CD14-positive monocyte (primary cell): ENCODE measurements around the gene TRAPPC13. TPM values are rescaled to one million over a fixed set of nuclear protein-coding genes. Genes with fewer than 3 reads are reported as not detected.

Experiments
- DNase-seq, 3 donors: peaks; one replicate each; pipeline ENCODE4 v3.0.0-alpha.2; 2011 to 2022
- H2AFZ ChIP-seq: 2 replicates; pipeline ENCODE4 v1.6.0; 2012; ENCODE audit warnings: mild to moderate bottlenecking, low read depth, low read length, inconsistent platforms; ENCODE audit not compliant: insufficient read depth, poor library complexity, severe bottlenecking
- H3K27ac ChIP-seq, 2 donors: 1 replicate in 1 of 2; 2 replicates in 1 of 2; pipeline ENCODE4 v1.5.1; 2012 to 2013; ENCODE audit warnings: low read length in 2 of 2, control low read depth in 1 of 2, inconsistent platforms in 1 of 2, low read depth in 1 of 2, mild to moderate bottlenecking in 1 of 2
- H3K27me3 ChIP-seq, 2 donors: one replicate each; pipeline versions ENCODE4 v1.6.0 to v1.6.1; 2011 to 2013; ENCODE audit warnings: low read length in 2 of 2; ENCODE audit not compliant: control insufficient read depth in 2 of 2, insufficient read depth in 2 of 2
- H3K36me3 ChIP-seq, 2 donors: replicated peaks in 1 of 2; 1 replicate in 1 of 2; 2 replicates in 1 of 2; pipeline versions ENCODE4 v1.5.1 to v1.6.1; 2012 to 2013; ENCODE audit warnings: low read length in 2 of 2, control low read depth in 1 of 2, inconsistent platforms in 1 of 2, mild to moderate bottlenecking in 1 of 2; ENCODE audit not compliant: insufficient read depth in 2 of 2, control insufficient read depth in 1 of 2
- H3K4me1 ChIP-seq, 2 donors: 1 replicate in 1 of 2; 2 replicates in 1 of 2; pipeline versions ENCODE4 v1.5.1 to v1.6.1; 2012 to 2013; ENCODE audit warnings: low read length in 2 of 2, control low read depth in 1 of 2, inconsistent platforms in 1 of 2, mild to moderate bottlenecking in 1 of 2, moderate library complexity in 1 of 2; ENCODE audit not compliant: insufficient read depth in 2 of 2, control insufficient read depth in 1 of 2
- H3K4me2 ChIP-seq: replicated peaks from 2 replicates; pipeline ENCODE3; 2012; ENCODE audit warnings: low read length, moderate library complexity, mild to moderate bottlenecking; ENCODE audit not compliant: poor library complexity, severe bottlenecking; ENCODE audit errors: extremely low read depth
- H3K4me3 ChIP-seq, 3 experiments: fragments of 200-600 bp in 1 of 3; sonication (generic) in 1 of 3; replicated peaks in 1 of 3; 1 replicate in 2 of 3; 2 replicates in 1 of 3; pipeline ENCODE4 v1.5.1; 2011 to 2013; ENCODE audit warnings: low read length in 3 of 3, mild to moderate bottlenecking in 3 of 3, control low read depth in 2 of 3, low read depth in 2 of 3, inconsistent platforms in 1 of 3, moderate library complexity in 1 of 3
- H3K79me2 ChIP-seq: 2 replicates; pipeline ENCODE4 v1.6.0; 2012; ENCODE audit warnings: mild to moderate bottlenecking, control low read depth, inconsistent platforms, low read length, moderate library complexity; ENCODE audit not compliant: insufficient read depth
- H3K9ac ChIP-seq: 2 replicates; pipeline ENCODE4 v1.6.0; 2017; ENCODE audit warnings: low read length, mild to moderate bottlenecking; ENCODE audit not compliant: insufficient read depth, poor library complexity, severe bottlenecking
- H3K9me3 ChIP-seq, 2 donors: replicated peaks in 1 of 2; 1 replicate in 1 of 2; 2 replicates in 1 of 2; pipeline versions ENCODE4 v1.5.1 to v1.6.1; 2012 to 2013; ENCODE audit warnings: low read length in 2 of 2, control low read depth in 1 of 2; ENCODE audit not compliant: control insufficient read depth in 1 of 2, insufficient read depth in 1 of 2
- H4K20me1 ChIP-seq: 2 replicates; pipeline ENCODE4 v1.6.0; 2012; ENCODE audit warnings: mild to moderate bottlenecking, low read length, control low read depth, moderate library complexity; ENCODE audit not compliant: insufficient read depth
- H3K27ac Mint-ChIP-seq, 7 donors: one replicate each; pipeline ENCODE4 v1.8.0; 2020; ENCODE audit warnings: mild to moderate bottlenecking in 7 of 7, mixed read lengths in 7 of 7, moderate library complexity in 6 of 7, inconsistent platforms in 2 of 7
- H3K27me3 Mint-ChIP-seq, 3 donors: one replicate each; pipeline ENCODE4 v1.8.0; 2021 to 2022; ENCODE audit warnings: low read depth in 3 of 3, mild to moderate bottlenecking in 3 of 3, mixed read lengths in 3 of 3, moderate library complexity in 3 of 3, inconsistent platforms in 1 of 3
- H3K36me3 Mint-ChIP-seq, 2 donors: one replicate each; pipeline ENCODE4 v1.8.0; 2020; ENCODE audit warnings: mixed read lengths in 2 of 2, inconsistent platforms in 1 of 2, mild to moderate bottlenecking in 1 of 2
- H3K4me1 Mint-ChIP-seq: one replicate; pipeline ENCODE4 v1.8.0; 2020; ENCODE audit warnings: mild to moderate bottlenecking, mixed read lengths
- H3K4me3 Mint-ChIP-seq, 2 donors: one replicate each; pipeline ENCODE4 v1.8.0; 2020; ENCODE audit warnings: mild to moderate bottlenecking in 2 of 2, mixed read lengths in 2 of 2, moderate library complexity in 1 of 2
- H3K9me3 Mint-ChIP-seq, 7 donors: one replicate each; pipeline ENCODE4 v1.8.0; 2020 to 2022; ENCODE audit warnings: mixed read lengths in 7 of 7, mild to moderate bottlenecking in 6 of 7, moderate library complexity in 6 of 7, inconsistent platforms in 2 of 7
- WGBS: methylation state at CpG from one replicate; pipeline ENCODE4 v1.1.5; 2013; ENCODE audit warnings: missing lambda C conversion rate; ENCODE audit not compliant: insufficient coverage; 5-methylcytosine and 5-hydroxymethylcytosine counted together
- intact Hi-C, 2 donors: fragments of 100-400 bp; cut with micrococcal nuclease; formaldehyde crosslinking; loops; one replicate each; pipeline versions ENCODE4 v1.15.0 to v1.15.1; 2023
- polyA plus RNA-seq, 3 donors: library from polyadenylated mRNA; depleted of rRNA in 1 of 3; unstranded in 2 of 3; stranded (reverse) in 1 of 3; fragments of 300-500 nt in 2 of 3; fragments of >200 nt in 1 of 3; fragmentation: Illumina TruSeq in 2 of 3; gene quantifications; 1 replicate in 2 of 3; 2 replicates in 1 of 3; pipeline ENCODE4 v1.2.3, GENCODE V29; 2012 to 2021
- TF ChIP-seq, protein P1 (sequence below): fragments of 200-600 bp; IDR thresholded peaks from one replicate; pipeline ENCODE4 v1.8.0; 2022; ENCODE audit warnings: antibody characterized with exemption, mild to moderate bottlenecking

TRAPPC13 gene
- polyA plus RNA-seq, 3 donors = 12.0 to 17.3 (median 14.9) TPM

DNA sequence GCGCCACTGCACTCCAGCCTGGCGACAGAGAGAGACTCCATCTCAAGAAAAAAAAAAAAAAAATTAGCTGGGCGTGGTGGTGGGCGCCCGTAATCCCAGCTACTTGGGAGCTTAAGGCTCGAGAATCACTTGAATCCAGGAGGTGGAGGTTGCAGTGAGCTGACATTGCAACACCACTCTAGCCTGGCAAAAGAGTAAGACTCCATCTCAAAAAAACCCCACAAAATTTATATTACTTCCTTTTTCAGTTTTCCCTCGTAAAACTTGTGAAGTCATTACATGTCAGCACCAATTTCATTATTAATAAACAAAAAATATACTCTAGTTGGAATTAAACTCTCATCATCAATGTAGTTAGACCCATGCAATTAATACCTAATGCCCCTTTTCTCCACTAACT lies 43.9 kb downstream of the TRAPPC13 start:
- Histone ChIP-seq H3K4me3 (no peak overlapping the region), H3K9me3 (no peaks in the 10 kb centered on the region), H3K4me1 (peaks cover 18 to 23% of the 10 kb centered on the region in 2 donors), H3K9ac (no peak overlapping the region), H3K36me3 (peaks cover 50 to 72% of the 10 kb centered on the region in 2 donors), H3K27me3 (no peaks in the 10 kb centered on the region), H4K20me1 (no peaks in the 10 kb centered on the region), H3K27ac (no peak overlapping the region), H3K79me2 (no peaks in the 10 kb centered on the region), H2AFZ (no peak overlapping the region), H3K4me2 (no peak overlapping the region)
- H3K27me3 Mint-ChIP-seq = no peaks in the 10 kb centered on the region
- WGBS = no CpG with 5 or more reads among the region's 7 CpGs
- TF ChIP-seq, protein P1, sequence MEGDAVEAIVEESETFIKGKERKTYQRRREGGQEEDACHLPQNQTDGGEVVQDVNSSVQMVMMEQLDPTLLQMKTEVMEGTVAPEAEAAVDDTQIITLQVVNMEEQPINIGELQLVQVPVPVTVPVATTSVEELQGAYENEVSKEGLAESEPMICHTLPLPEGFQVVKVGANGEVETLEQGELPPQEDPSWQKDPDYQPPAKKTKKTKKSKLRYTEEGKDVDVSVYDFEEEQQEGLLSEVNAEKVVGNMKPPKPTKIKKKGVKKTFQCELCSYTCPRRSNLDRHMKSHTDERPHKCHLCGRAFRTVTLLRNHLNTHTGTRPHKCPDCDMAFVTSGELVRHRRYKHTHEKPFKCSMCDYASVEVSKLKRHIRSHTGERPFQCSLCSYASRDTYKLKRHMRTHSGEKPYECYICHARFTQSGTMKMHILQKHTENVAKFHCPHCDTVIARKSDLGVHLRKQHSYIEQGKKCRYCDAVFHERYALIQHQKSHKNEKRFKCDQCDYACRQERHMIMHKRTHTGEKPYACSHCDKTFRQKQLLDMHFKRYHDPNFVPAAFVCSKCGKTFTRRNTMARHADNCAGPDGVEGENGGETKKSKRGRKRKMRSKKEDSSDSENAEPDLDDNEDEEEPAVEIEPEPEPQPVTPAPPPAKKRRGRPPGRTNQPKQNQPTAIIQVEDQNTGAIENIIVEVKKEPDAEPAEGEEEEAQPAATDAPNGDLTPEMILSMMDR = no peak
- peaks cover 22% of the 10 kb centered on the region for H3K4me1 Mint-ChIP-seq
- H3K4me3 Mint-ChIP-seq = no peak overlapping the region
- H3K9me3 Mint-ChIP-seq = no peaks in the 10 kb centered on the region
- H3K36me3 Mint-ChIP-seq = peaks cover 50 to 60% of the 10 kb centered on the region in 2 donors
- peak overlapping the region in 1 of 7 donors; percentile 11 for H3K27ac Mint-ChIP-seq
- peak; percentile 6 to 27 (median 7) for DNase-seq
- intact Hi-C loops = no loop called here

DNA sequence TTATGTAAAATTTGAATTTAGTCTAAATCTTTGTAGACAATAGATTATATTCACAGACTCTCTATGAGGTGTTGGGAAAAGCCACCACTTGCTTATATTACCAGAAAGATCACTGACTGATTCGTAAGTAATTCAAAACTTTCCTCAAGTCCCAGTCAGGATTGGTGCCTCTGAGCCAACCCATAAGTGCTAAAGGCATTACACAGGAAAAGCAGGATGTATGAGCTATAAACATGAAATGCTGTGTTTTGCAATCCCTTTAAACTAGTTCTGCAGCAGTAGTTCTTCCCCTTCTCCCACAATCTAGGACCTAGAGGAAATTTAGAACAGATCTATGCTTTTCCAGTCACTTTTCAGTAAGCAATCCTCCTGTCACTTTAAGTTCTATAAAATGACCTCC lies 48.0 kb downstream of the TRAPPC13 start:
- Histone ChIP-seq H3K27me3 (no peaks in the 10 kb centered on the region), H3K36me3 (peaks cover 32 to 49% of the 10 kb centered on the region in 2 donors), H4K20me1 (no peaks in the 10 kb centered on the region), H3K4me1 (peaks cover 38 to 51% of the 10 kb centered on the region in 2 donors), H3K79me2 (no peaks in the 10 kb centered on the region), H3K4me3 (no peak overlapping the region), H3K27ac (peak overlapping the region in 1 of 2 donors; percentile 83), H3K9me3 (no peaks in the 10 kb centered on the region), H2AFZ (no peak overlapping the region), H3K9ac (no peak overlapping the region), H3K4me2 (peak overlapping the region; percentile 29)
- Mint-ChIP-seq H3K27me3 (no peaks in the 10 kb centered on the region), H3K9me3 (no peaks in the 10 kb centered on the region), H3K4me3 (no peak overlapping the region), H3K4me1 (peaks cover 53% of the 10 kb centered on the region), H3K36me3 (peaks cover 48 to 68% of the 10 kb centered on the region in 2 donors), H3K27ac (peak overlapping the region; percentile 51 to 89 (median 70))
- TF ChIP-seq, protein P1 = no peak
- intact Hi-C loops = no loop called here
- peak in 2 of 3 donors; percentile 28 to 38 for DNase-seq
- no CpG with 5 or more reads among the region's 1 CpG for WGBS
